GM12878 (cell line): Measurements from ENCODE around the gene AAR2. TPM values are rescaled to one million over a fixed set of nuclear protein-coding genes. Genes with fewer than 3 reads are reported as not detected.

Experiments
- ATAC-seq: fragments of 200-7000 bp; cut with Tn5 transposase; 3 replicates; pipeline ENCODE4 v1.9.1; 2020; ENCODE audit warnings: mild to moderate bottlenecking, moderate library complexity
- BruUV-seq: library from RNA; stranded (reverse); fragments of 400-500 nt; replicated peaks from 2 replicates; lab custom pipeline; 2021; lab: Mats Ljungman, UMichigan
- CTCF ChIA-PET: fragments of 300-600 bp; sonication (Branson Sonifier 250); formaldehyde crosslinking; extraction: SDS; loops from one replicate; lab custom pipeline; 2021; ENCODE audit warnings: inconsistent platforms; lab: Yijun Ruan, JAX
- POLR2A ChIA-PET: fragments of 350-600 bp; formaldehyde crosslinking; extraction: SDS; loops from one replicate; lab custom pipeline; 2021; ENCODE audit warnings: inconsistent platforms; lab: Charles Lee
- RAD21 ChIA-PET: fragments of 300-600 bp; sonication (Branson Sonifier 250); formaldehyde crosslinking; loops from one replicate; lab custom pipeline; 2023; ENCODE audit warnings: antibody characterized with exemption; ENCODE audit not compliant: unreplicated experiment; lab: Charles Lee
- SMC1A ChIA-PET: fragments of 300-600 bp; sonication (Branson Sonifier 250); formaldehyde crosslinking; loops from one replicate; lab custom pipeline; 2023; ENCODE audit not compliant: unreplicated experiment, uncharacterized antibody; lab: Charles Lee
- DNase-seq: peaks from one replicate; pipeline ENCODE4 v3.0.0-alpha.2; 2011; ENCODE audit warnings: low read depth, low spot score
- FAIRE-seq: peaks from 3 replicates; lab custom pipeline; 2011; peaks lifted over from hg19 to GRCh38; lab: Jason Lieb, UNC
- H2AFZ ChIP-seq: 2 replicates; pipeline ENCODE4 v1.6.0; 2011; ENCODE audit warnings: low read depth, low read length, control low read depth; ENCODE audit not compliant: control insufficient read depth
- H3K27ac ChIP-seq: 2 replicates; pipeline ENCODE4 v1.5.1; 2011; ENCODE audit warnings: control low read depth; ENCODE audit not compliant: control insufficient read depth, insufficient read depth
- H3K27me3 ChIP-seq, 2 experiments: replicated peaks in 1 of 2; 2 replicates each; pipeline versions ENCODE4 v1.6.0 to v1.6.1; 2011; ENCODE audit warnings: low read length in 1 of 2; ENCODE audit not compliant: control insufficient read depth in 2 of 2, insufficient read depth in 2 of 2
- H3K36me3 ChIP-seq, 2 experiments: 2 replicates each; pipeline ENCODE4 v1.5.1; 2011; ENCODE audit warnings: low read length in 1 of 2; ENCODE audit not compliant: control insufficient read depth in 2 of 2, insufficient read depth in 2 of 2
- H3K4me1 ChIP-seq: 2 replicates; pipeline ENCODE4 v1.6.1; 2011; ENCODE audit warnings: mild to moderate bottlenecking, low read length, moderate library complexity, mixed read lengths; ENCODE audit not compliant: control insufficient read depth, insufficient read depth
- H3K4me2 ChIP-seq: 2 replicates; pipeline ENCODE4 v1.6.0; 2011; ENCODE audit warnings: control low read depth; ENCODE audit not compliant: control insufficient read depth, insufficient read depth
- H3K4me3 ChIP-seq: fragments of 200-600 bp; sonication (generic); 2 replicates; pipeline ENCODE4 v1.5.1; 2016
- H3K79me2 ChIP-seq: 2 replicates; pipeline ENCODE4 v1.6.0; 2011; ENCODE audit warnings: low read length; ENCODE audit not compliant: control insufficient read depth, insufficient read depth
- H3K9ac ChIP-seq: 2 replicates; pipeline ENCODE4 v1.8.0; 2011; ENCODE audit warnings: low read length, control low read depth, mixed read lengths; ENCODE audit not compliant: control insufficient read depth, insufficient read depth
- H3K9me3 ChIP-seq: replicated peaks from 3 replicates; pipeline ENCODE4 v1.5.1; 2011; ENCODE audit warnings: mild to moderate bottlenecking, low read length; ENCODE audit not compliant: control insufficient read depth, insufficient read depth
- H4K20me1 ChIP-seq: 2 replicates; pipeline ENCODE4 v1.6.0; 2011; ENCODE audit not compliant: control insufficient read depth, insufficient read depth
- IRF5 ChIP-seq: fragments of 450-650 bp; IDR thresholded peaks from 2 replicates; pipeline ENCODE4 v1.6.1; 2017; ENCODE audit warnings: borderline replicate concordance
- KLF5 ChIP-seq: fragments of 450-650 bp; IDR thresholded peaks from 2 replicates; pipeline ENCODE4 v1.6.1; 2014; ENCODE audit warnings: mild to moderate bottlenecking; ENCODE audit not compliant: partially characterized antibody
- POU2F2 ChIP-seq: IDR thresholded peaks from 3 replicates; pipeline ENCODE4 v1.6.1; 2011; ENCODE audit warnings: low read depth, mild to moderate bottlenecking, low read length, borderline replicate concordance
- RBBP5 ChIP-seq: fragments of 200-600 bp; sonication (generic); conservative IDR thresholded peaks from 2 replicates; pipeline ENCODE4 v1.6.1; 2016
- ZBTB11 ChIP-seq: fragments of 450-650 bp; formaldehyde crosslinking; IDR thresholded peaks from 2 replicates; pipeline ENCODE4 v1.5.0; 2022; ENCODE audit warnings: mild to moderate bottlenecking, missing genetic modification characterization
- ZBTB40 ChIP-seq: fragments of 450-650 bp; IDR thresholded peaks from 2 replicates; pipeline ENCODE4 v1.6.1; 2016; ENCODE audit warnings: mild to moderate bottlenecking, moderate library complexity, borderline replicate concordance
- WGBS: methylation state at CpG from one replicate; pipeline ENCODE4 v1.1.6; 2016; ENCODE audit warnings: low lambda C conversion rate; ENCODE audit not compliant: insufficient replicate concordance, insufficient coverage; ENCODE audit errors: missing lambda C conversion rate; 5-methylcytosine and 5-hydroxymethylcytosine counted together
- in situ Hi-C: fragments of 300-500 bp; cut with MboI; formaldehyde crosslinking; loops from 9 replicates; pipeline ENCODE4 v1.14.3; 2018; ENCODE audit warnings: mixed read lengths
- intact Hi-C: fragments of 100-400 bp; cut with micrococcal nuclease; formaldehyde crosslinking; loops from one replicate; pipeline ENCODE4 v1.14.2; 2022; ENCODE audit not compliant: unreplicated experiment
- polyA plus RNA-seq, 11 experiments: library from polyadenylated mRNA; depleted of rRNA in 4 of 11; unstranded in 6 of 11; stranded (reverse) in 5 of 11; fragments of >200 nt; fragmentation: Nextera tagmentation in 4 of 11; fragmentation: Illumina TruSeq in 1 of 11; extraction: Ambion mirVana in 4 of 11; extraction: Trizol in 1 of 11; gene quantifications; 1 replicate in 1 of 11; 2 replicates in 10 of 11; pipeline versions ENCODE4 v1.2.1 to v1.2.3, GENCODE V29; 2011 to 2016; ENCODE audit warnings: inconsistent platforms in 2 of 11, missing spikeins in 2 of 11, low read depth in 1 of 11
- total RNA-seq, 4 experiments: library from RNA; depleted of rRNA in 3 of 4; stranded (reverse); fragments of >200 nt in 3 of 4; fragmentation: Illumina TruSeq in 1 of 4; extraction: Trizol in 1 of 4; gene quantifications; 2 replicates each; pipeline versions ENCODE4 v1.2.1 to v1.2.3, GENCODE V29; 2013 to 2021

The AAR2 gene
- total and polyA plus RNA-seq, 10 of the 15 experiments (the other 5 are each of a cell fraction or from before 2014, with no cell fraction given), result 6.5 to 41.7 (median 30.3) TPM

DNA sequence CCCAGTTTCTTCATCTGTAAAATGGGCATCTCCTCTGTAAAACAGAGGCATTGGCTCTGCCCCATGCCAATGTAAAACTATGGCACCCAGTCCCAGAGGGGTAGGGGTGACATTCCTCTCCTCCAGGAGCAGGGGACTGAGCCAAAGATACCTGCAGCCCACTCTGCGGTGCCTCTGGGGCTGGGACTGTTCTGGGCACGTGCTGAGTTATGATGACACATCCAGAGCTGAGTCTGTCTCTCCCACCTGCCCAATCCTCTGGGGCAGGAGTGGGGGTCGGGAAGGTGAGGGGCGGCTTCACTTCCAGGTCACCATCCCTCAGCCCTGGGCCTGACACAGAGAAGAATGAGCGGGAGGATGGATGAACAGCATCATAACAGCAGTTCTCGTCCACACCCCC is 29.9 kb downstream of the AAR2 start:
- Histone ChIP-seq H4K20me1 (no peaks in the 10 kb centered on the region), H3K9me3 (no peaks in the 10 kb centered on the region), H3K4me3 (no peak overlapping the region), H2AFZ (no peak overlapping the region), H3K9ac (no peak overlapping the region), H3K4me1 (no peaks in the 10 kb centered on the region), H3K4me2 (no peak overlapping the region), H3K27me3 (peaks cover 0 to 2% of the 10 kb centered on the region in 2 experiments; a peak in 2 of 4 replicates), H3K36me3 (no peaks in the 10 kb centered on the region), H3K27ac (no peak overlapping the region), H3K79me2 (no peaks in the 10 kb centered on the region)
- BruUV-seq, result no TSS peak
- FAIRE-seq (no peak), ATAC-seq (no peak), DNase-seq (no peak)
- ChIA-PET RAD21 (no interaction called here), POLR2A (no interaction called here), CTCF (no interaction called here), SMC1A (no interaction called here)
- in situ Hi-C loops, result no loop called here
- TF ChIP-seq ZBTB40 (no peak), ZBTB11 (CRISPR knock-in tag) (no peak), POU2F2 (no peak), RBBP5 (no peak), IRF5 (no peak), KLF5 (no peak)
- WGBS, result 30% methylated on average over 6 of the region's 6 CpGs
- intact Hi-C loops, result no loop called here
